ENCODE results near the gene GKN1. TPM values are rescaled to one million over a fixed set of nuclear protein-coding genes. Genes with fewer than 3 reads are reported as not detected.

GKN1 gene
- total RNA-seq, 1 donor from 2014 or later = 1.9 TPM

GRCh38 chr2:68959001-68959400 is 15.4 kb upstream of the GKN1 start:
- no peaks in the 10 kb centered on the region for H3K36me3 ChIP-seq
- intact Hi-C loops (cut with DNase I) = no loop called here
- H3K4me3 ChIP-seq = no peak overlapping the region
- no peak overlapping the region for H3K27ac ChIP-seq
- no peak for TF ChIP-seq CTCF (IDR thresholded peaks at IDR 0.05)
- no peaks in the 10 kb centered on the region for H3K9me3 ChIP-seq
- no peaks in the 10 kb centered on the region for H3K4me1 ChIP-seq
- no peaks in the 10 kb centered on the region for H3K27me3 ChIP-seq
- DNase-seq (ENCODE audit: low spot score in 2 of 2) = no peak

DNA sequence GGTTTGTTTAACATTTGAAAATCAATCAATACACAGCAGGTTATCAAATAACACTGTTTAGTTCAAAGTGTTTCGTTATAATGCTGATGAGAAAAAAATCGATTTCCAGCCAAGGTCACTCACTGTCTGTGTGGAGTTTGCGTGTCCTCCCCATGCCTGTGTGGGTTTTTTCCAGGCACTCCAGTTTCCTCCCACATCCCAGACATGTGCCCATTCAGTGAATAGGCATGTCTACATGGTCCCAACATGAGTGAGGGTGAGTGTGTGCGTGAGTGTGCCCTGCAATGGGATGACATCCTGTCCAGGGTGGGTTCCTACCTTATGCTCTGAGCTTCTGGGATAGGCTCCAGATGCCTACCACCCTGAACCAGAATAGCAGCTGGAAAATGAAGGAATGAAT is 13.1 kb upstream of the GKN1 start:
- TF ChIP-seq CTCF (IDR thresholded peaks at IDR 0.05) = no peak
- DNase-seq (ENCODE audit: low spot score in 2 of 2) = no peak
- Histone ChIP-seq H3K4me3 (no peak overlapping the region), H3K4me1 (no peaks in the 10 kb centered on the region), H3K9me3 (no peaks in the 10 kb centered on the region), H3K27me3 (no peaks in the 10 kb centered on the region), H3K27ac (no peak overlapping the region), H3K36me3 (no peaks in the 10 kb centered on the region)
- intact Hi-C loops (cut with DNase I) = no loop called here

DNA sequence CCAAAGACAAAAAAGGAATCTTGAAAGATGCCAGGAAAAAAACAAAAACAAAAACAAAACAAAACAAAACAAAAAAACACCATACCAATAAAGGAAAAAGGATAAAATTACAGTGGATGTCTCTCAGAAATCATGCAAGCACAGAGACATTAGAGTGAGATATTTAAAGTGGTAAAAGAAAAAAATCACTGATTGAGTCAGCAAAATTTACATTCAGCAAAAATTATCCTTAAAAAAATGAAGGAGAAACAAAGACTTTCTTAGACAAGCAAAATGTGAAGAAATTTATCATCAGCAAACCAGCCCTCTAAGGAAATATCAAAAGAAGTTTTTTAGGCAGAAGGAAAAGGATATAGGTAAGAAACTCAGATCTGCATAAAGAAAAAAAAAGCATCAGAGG is 10.2 kb upstream of the GKN1 start:
- TF ChIP-seq CTCF (IDR thresholded peaks at IDR 0.05) = no peak
- intact Hi-C loops (cut with DNase I) = no loop called here
- H3K27ac ChIP-seq = no peak overlapping the region
- H3K4me3 ChIP-seq = no peak overlapping the region
- H3K27me3 ChIP-seq = no peaks in the 10 kb centered on the region
- H3K36me3 ChIP-seq = no peaks in the 10 kb centered on the region
- H3K9me3 ChIP-seq = no peaks in the 10 kb centered on the region
- DNase-seq (ENCODE audit: low spot score in 2 of 2) = no peak
- H3K4me1 ChIP-seq = no peaks in the 10 kb centered on the region

DNA sequence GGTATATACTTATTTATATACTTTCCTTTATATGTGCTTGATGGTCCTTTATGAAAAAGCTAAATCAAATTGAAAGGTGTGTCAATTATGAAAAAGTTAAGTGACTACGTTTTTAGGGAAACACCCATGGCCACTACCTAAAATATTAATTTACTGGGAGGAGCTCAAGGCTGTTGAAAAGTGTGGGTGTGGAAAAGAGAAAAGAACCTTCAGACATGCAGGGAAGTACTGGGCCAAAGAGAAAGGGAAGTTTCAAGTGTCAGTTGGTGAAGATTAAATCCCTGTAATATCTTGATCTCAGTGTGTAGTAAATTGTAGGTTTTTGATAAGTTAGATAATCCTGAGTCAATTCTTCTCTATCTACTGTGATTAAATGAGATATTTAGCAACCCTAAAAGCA is 6.2 kb upstream of the GKN1 start:
- Histone ChIP-seq H3K27me3 (no peaks in the 10 kb centered on the region), H3K4me1 (peaks cover 0 to 4% of the 10 kb centered on the region in 2 donors), H3K4me3 (no peak overlapping the region), H3K9me3 (no peaks in the 10 kb centered on the region), H3K27ac (no peak overlapping the region), H3K36me3 (no peaks in the 10 kb centered on the region)
- intact Hi-C loops (cut with DNase I) = no loop called here
- no peak for TF ChIP-seq CTCF (IDR thresholded peaks at IDR 0.05)
- DNase-seq (ENCODE audit: low spot score in 2 of 2) = no peak

GRCh38 chr2:68969736-68970490 is 4.5 kb upstream of the GKN1 start:
- Histone ChIP-seq H3K4me3 (no peak overlapping the region), H3K9me3 (no peaks in the 10 kb centered on the region), H3K27ac (no peak overlapping the region), H3K4me1 (peaks cover 0 to 4% of the 10 kb centered on the region in 2 donors), H3K27me3 (no peaks in the 10 kb centered on the region), H3K36me3 (no peaks in the 10 kb centered on the region)
- DNase-seq (ENCODE audit: low spot score in 2 of 2) = no peak
- no peak for TF ChIP-seq CTCF (IDR thresholded peaks at IDR 0.05)
- intact Hi-C loops (cut with DNase I) = no loop called here

Measured in ascending aorta (tissue), 2 donors.